Stimulated activated effector memory CD8-positive, alpha-beta T cell treated with anti-CD3 and anti-CD28 coated beads, Interleukin-12 subunit alpha, Interleukin-12 subunit beta, amount 100 ng/mL, for 72 hours (primary cell): ENCODE measurements around the gene SSH3.

Experiments used
- ATAC-seq: fragments of 150-1000 bp; cut with Tn5 transposase; 2 replicates; pipeline ENCODE4 v1.10.0; 2021
- DNase-seq, 2 donors: peaks; one replicate each; pipeline ENCODE4 v3.0.0; 2021 to 2022; ENCODE audit warnings: low spot score in 2 of 2
- H3K27ac Mint-ChIP-seq: one replicate; pipeline ENCODE4 v1.8.0; 2022; ENCODE audit warnings: mild to moderate bottlenecking, mixed read lengths
- H3K36me3 Mint-ChIP-seq: one replicate; pipeline ENCODE4 v1.8.0; 2022; ENCODE audit warnings: mild to moderate bottlenecking, mixed read lengths
- H3K4me1 Mint-ChIP-seq: one replicate; pipeline ENCODE4 v1.8.0; 2022; ENCODE audit warnings: mixed read lengths
- H3K4me3 Mint-ChIP-seq: one replicate; pipeline ENCODE4 v1.8.0; 2022; ENCODE audit warnings: mild to moderate bottlenecking, mixed read lengths
- H3K9me3 Mint-ChIP-seq: one replicate; pipeline ENCODE4 v1.8.0; 2022; ENCODE audit warnings: mixed read lengths

The SSH3 gene

GRCh38 chr11:67349036-67349435, 45.7 kb downstream of the SSH3 start:
- no peak for DNase-seq
- no peak overlapping the region for H3K4me3 Mint-ChIP-seq
- peak overlapping the region; percentile 74 for H3K27ac Mint-ChIP-seq
- H3K9me3 Mint-ChIP-seq = no peaks in the 10 kb centered on the region
- H3K36me3 Mint-ChIP-seq = peaks cover 12% of the 10 kb centered on the region
- ATAC-seq = no peak
- H3K4me1 Mint-ChIP-seq = peaks cover 69% of the 10 kb centered on the region

GRCh38 chr11:67349457-67349856, 46.1 kb downstream of the SSH3 start:
- Mint-ChIP-seq H3K36me3 (peaks cover 12% of the 10 kb centered on the region), H3K27ac (peak overlapping the region; percentile 74), H3K9me3 (no peaks in the 10 kb centered on the region), H3K4me1 (peaks cover 71% of the 10 kb centered on the region), H3K4me3 (no peak overlapping the region)
- DNase-seq (no peak), ATAC-seq (no peak)

GRCh38 chr11:67349928-67350465, 46.7 kb downstream of the SSH3 start:
- H3K36me3 Mint-ChIP-seq = peaks cover 12% of the 10 kb centered on the region
- H3K9me3 Mint-ChIP-seq = no peaks in the 10 kb centered on the region
- H3K4me1 Mint-ChIP-seq = peaks cover 73% of the 10 kb centered on the region
- ATAC-seq (no peak), DNase-seq (no peak)
- H3K4me3 Mint-ChIP-seq = no peak overlapping the region
- peak overlapping the region; percentile 74 for H3K27ac Mint-ChIP-seq

- H3K9me3 Mint-ChIP-seq = no peaks in the 10 kb centered on the region
- ATAC-seq (no peak), DNase-seq (peak; percentile 50 to 68)
- H3K36me3 Mint-ChIP-seq = peaks cover 17% of the 10 kb centered on the region
- H3K4me3 Mint-ChIP-seq = peak overlapping the region; percentile 87
- peaks cover 69% of the 10 kb centered on the region for H3K4me1 Mint-ChIP-seq
- H3K27ac Mint-ChIP-seq = peak overlapping the region; percentile 52
These were observed 48.1 kb downstream of the SSH3 start for GRCh38 chr11:67351275-67352005.

- ATAC-seq (peak; percentile 66), DNase-seq (no peak)
- H3K4me3 Mint-ChIP-seq = peak overlapping the region; percentile 87
- H3K9me3 Mint-ChIP-seq = no peaks in the 10 kb centered on the region
- peaks cover 22% of the 10 kb centered on the region for H3K36me3 Mint-ChIP-seq
- H3K27ac Mint-ChIP-seq = peak overlapping the region; percentile 97
- peaks cover 77% of the 10 kb centered on the region for H3K4me1 Mint-ChIP-seq
These were observed 49.4 kb downstream of the SSH3 start for GRCh38 chr11:67352546-67353316.

GRCh38 chr11:67353317-67354074, 50.2 kb downstream of the SSH3 start, which contains the start of gene POLD4:
Gene POLD4, minus strand, starts transcription at chr11:67353546. Its CDS starts 147 bp downstream, at chr11:67353399.
- ATAC-seq (peak; percentile 92), DNase-seq (peak; percentile 92 to 98)
- Mint-ChIP-seq H3K4me3 (peak within 1 kb of the TSS; percentile 87), H3K27ac (peak within 1 kb of the TSS; percentile 97), H3K4me1 (peaks cover 77% of the 10 kb centered on the region), H3K9me3 (no peaks in the 10 kb centered on the region), H3K36me3 (peaks cover 22% of the 10 kb centered on the region)

- Mint-ChIP-seq H3K4me3 (peak overlapping the region; percentile 87), H3K27ac (peak overlapping the region; percentile 97), H3K36me3 (peaks cover 18% of the 10 kb centered on the region), H3K9me3 (no peaks in the 10 kb centered on the region), H3K4me1 (peaks cover 70% of the 10 kb centered on the region)
- no peak for DNase-seq
- no peak for ATAC-seq
These were observed 51.0 kb downstream of the SSH3 start for GRCh38 chr11:67354075-67355022.

- no peaks in the 10 kb centered on the region for H3K9me3 Mint-ChIP-seq
- H3K4me1 Mint-ChIP-seq = peaks cover 63% of the 10 kb centered on the region
- ATAC-seq (no peak), DNase-seq (no peak)
- peaks cover 18% of the 10 kb centered on the region for H3K36me3 Mint-ChIP-seq
- peak overlapping the region; percentile 87 for H3K4me3 Mint-ChIP-seq
- H3K27ac Mint-ChIP-seq = peak overlapping the region; percentile 97
These were observed 51.9 kb downstream of the SSH3 start for GRCh38 chr11:67355023-67355793.

- peak overlapping the region; percentile 97 for H3K27ac Mint-ChIP-seq
- DNase-seq = no peak
- peaks cover 18% of the 10 kb centered on the region for H3K36me3 Mint-ChIP-seq
- H3K4me3 Mint-ChIP-seq = no peak overlapping the region
- H3K4me1 Mint-ChIP-seq = peaks cover 62% of the 10 kb centered on the region
- H3K9me3 Mint-ChIP-seq = no peaks in the 10 kb centered on the region
- no peak for ATAC-seq
These were observed 52.6 kb downstream of the SSH3 start for GRCh38 chr11:67355794-67356386.

GRCh38 chr11:67356387-67356863, 53.1 kb downstream of the SSH3 start:
- ATAC-seq = no peak
- H3K27ac Mint-ChIP-seq = peak overlapping the region; percentile 97
- peaks cover 57% of the 10 kb centered on the region for H3K4me1 Mint-ChIP-seq
- DNase-seq = no peak
- H3K9me3 Mint-ChIP-seq = no peaks in the 10 kb centered on the region
- H3K4me3 Mint-ChIP-seq = peak overlapping the region; percentile 38
- H3K36me3 Mint-ChIP-seq = peaks cover 18% of the 10 kb centered on the region

- peak; percentile 63 to 85 for DNase-seq
- Mint-ChIP-seq H3K4me1 (peaks cover 56% of the 10 kb centered on the region), H3K36me3 (peaks cover 18% of the 10 kb centered on the region), H3K27ac (peak overlapping the region; percentile 97), H3K4me3 (peak overlapping the region; percentile 38), H3K9me3 (no peaks in the 10 kb centered on the region)
- peak; percentile 12 for ATAC-seq
These were observed 53.7 kb downstream of the SSH3 start for GRCh38 chr11:67356864-67357561.

GRCh38 chr11:67357831-67358670, 54.7 kb downstream of the SSH3 start:
- no peak overlapping the region for H3K4me3 Mint-ChIP-seq

More at GRCh38 chr11:67357831-67358670, 54.7 kb downstream of the SSH3 start:
- Mint-ChIP-seq H3K36me3 (peaks cover 15% of the 10 kb centered on the region), H3K27ac (no peak overlapping the region), H3K4me1 (peaks cover 59% of the 10 kb centered on the region), H3K9me3 (no peaks in the 10 kb centered on the region)
- ATAC-seq = no peak
- DNase-seq = no peak
